ENCODE data around the gene MYO1D.

MYO1D gene

GRCh38 chr17:32568705-32569104, 308.2 kb downstream of the MYO1D start:
- DNase-seq (ENCODE audit: low read depth): no peak

GRCh38 chr17:32567511-32567910, 309.4 kb downstream of the MYO1D start:
- no peak for DNase-seq (ENCODE audit: low read depth)

- no peak for DNase-seq (ENCODE audit: low read depth)
Observed at GRCh38 chr17:32567086-32567485, 309.8 kb downstream of the MYO1D start.

GRCh38 chr17:32566303-32566702, 310.6 kb downstream of the MYO1D start:
- no peak for DNase-seq (ENCODE audit: low read depth)

- no peak for DNase-seq (ENCODE audit: low read depth)
Observed at GRCh38 chr17:32565401-32565800, 311.5 kb downstream of the MYO1D start.

GRCh38 chr17:32564325-32564724, 312.6 kb downstream of the MYO1D start:
- no peak for DNase-seq (ENCODE audit: low read depth)

- no peak for DNase-seq (ENCODE audit: low read depth)
Observed at GRCh38 chr17:32563583-32563982, 313.3 kb downstream of the MYO1D start.

GRCh38 chr17:32558997-32559650, 317.8 kb downstream of the MYO1D start:
- no peak for DNase-seq (ENCODE audit: low read depth)

- no peak for DNase-seq (ENCODE audit: low read depth)
Observed at GRCh38 chr17:32558326-32558955, 318.5 kb downstream of the MYO1D start.

GRCh38 chr17:32555611-32556310, 321.2 kb downstream of the MYO1D start:
- no peak for DNase-seq (ENCODE audit: low read depth)

GRCh38 chr17:32553168-32553567, 323.8 kb downstream of the MYO1D start:
- DNase-seq (ENCODE audit: low read depth): no peak

GRCh38 chr17:32552280-32552679, 324.6 kb downstream of the MYO1D start:
- no peak for DNase-seq (ENCODE audit: low read depth)

GRCh38 chr17:32551186-32551955, 325.6 kb downstream of the MYO1D start:
- DNase-seq (ENCODE audit: low read depth): no peak

GRCh38 chr17:32549559-32549958, 327.4 kb downstream of the MYO1D start:
- no peak for DNase-seq (ENCODE audit: low read depth)

GRCh38 chr17:32546031-32546444, 330.9 kb downstream of the MYO1D start:
- no peak for DNase-seq (ENCODE audit: low read depth)

- no peak for DNase-seq (ENCODE audit: low read depth)
Observed at GRCh38 chr17:32542186-32542585, 334.7 kb downstream of the MYO1D start.

- DNase-seq (ENCODE audit: low read depth): no peak
Observed at GRCh38 chr17:32541640-32542039, 335.3 kb downstream of the MYO1D start.

GRCh38 chr17:32536736-32537643, 339.9 kb downstream of the MYO1D start:
- no peak for DNase-seq (ENCODE audit: low read depth)

- DNase-seq (ENCODE audit: low read depth): no peak
Observed at GRCh38 chr17:32533296-32533695, 343.6 kb downstream of the MYO1D start.

- DNase-seq (ENCODE audit: low read depth): no peak
Observed at GRCh38 chr17:32529604-32530003, 347.3 kb downstream of the MYO1D start.

GRCh38 chr17:32528825-32529224, 348.1 kb downstream of the MYO1D start:
- DNase-seq (ENCODE audit: low read depth): no peak

- DNase-seq (ENCODE audit: low read depth): no peak
Observed at GRCh38 chr17:32527146-32527545, 349.8 kb downstream of the MYO1D start.
